GM23338 (cell line): Measurements from ENCODE around the gene SFRP2.

Experiments used
- CREB1 ChIP-seq: fragments of 250-450 bp; sonication (Bioruptor Pico); IDR thresholded peaks from 2 replicates; pipeline ENCODE4 v1.5.0; 2020; ENCODE audit warnings: low read depth, mild to moderate bottlenecking, moderate library complexity
- CTCF ChIP-seq, 2 experiments: fragments of 200-600 bp in 1 of 2; sonication (generic) in 1 of 2; conservative IDR thresholded peaks; 2 replicates each; pipeline versions ENCODE4 v1.5.1 to v1.6.1; 2016 to 2017; ENCODE audit warnings: antibody characterized with exemption in 2 of 2, low read depth in 2 of 2, mild to moderate bottlenecking in 2 of 2, moderate library complexity in 1 of 2
- REST ChIP-seq: IDR thresholded peaks from one replicate; pipeline ENCODE4 v1.6.1; 2018; ENCODE audit warnings: antibody characterized with exemption; ENCODE audit not compliant: unreplicated experiment

DNA sequence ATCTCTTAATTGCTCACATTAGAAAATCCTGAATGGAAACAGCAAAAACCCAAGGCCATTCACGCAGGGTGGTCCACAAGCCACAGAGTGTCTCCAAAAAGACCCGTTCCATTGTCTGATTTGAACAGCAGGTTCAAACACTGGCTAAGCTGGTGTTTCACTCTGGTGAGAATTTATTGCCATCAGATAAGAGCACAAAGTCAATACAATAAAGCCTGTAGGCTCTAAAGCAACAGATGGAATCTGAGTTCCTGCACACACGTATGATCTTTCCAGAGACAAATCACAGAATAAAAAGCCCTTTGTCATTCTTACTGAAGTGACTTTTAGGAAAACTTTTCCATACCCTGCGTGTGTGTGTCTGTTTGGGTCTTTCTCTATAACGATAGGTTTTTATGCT is 5.1 kb upstream of the SFRP2 start:
- TF ChIP-seq REST (no peak), CTCF (conservative IDR thresholded peaks at IDR 0.05; ENCODE audit: low read depth in 2 of 2) (no peak), CREB1 (CRISPR knock-in tag) (no peak)
